GM19455 (cell line): Measurements from ENCODE around the gene BPIFB1.

Experiments
- ATAC-seq: cut with Tn5 transposase; IDR thresholded peaks from one replicate; pipeline ENCODE4 v1.9.1; 2021; ENCODE audit not compliant: unreplicated experiment

Gene BPIFB1

GRCh38 chr20:33353013-33353402 is 70.0 kb downstream of the BPIFB1 start:
- no peak for ATAC-seq
